Measurements from ENCODE around the gene SRRM2.

GRCh38 chr16:2738615-2739014 lies 13.8 kb upstream of the SRRM2 start:
- TF ChIP-seq GABPA (IDR thresholded peaks at IDR 0.05; ENCODE audit: low read depth) (no peak), CTCF (IDR thresholded peaks at IDR 0.05; ENCODE audit: insufficient read depth, low read length) (no peak), REST (IDR thresholded peaks at IDR 0.05; ENCODE audit: insufficient replicate concordance, low read depth) (no peak)
